CD4-positive, CD25-positive, alpha-beta regulatory T cell (primary cell): Measurements from ENCODE around the gene AOPEP. TPM values are rescaled to one million over a fixed set of nuclear protein-coding genes. Genes with fewer than 3 reads are reported as not detected.
A peak's percentile ranks its signal among the peaks of the same experiment; 100 is the strongest.

Source experiments
- ATAC-seq, 2 donors: fragments of 150-1000 bp; cut with Tn5 transposase; one replicate each; pipeline ENCODE4 v1.10.0; 2021; ENCODE audit warnings: low read depth in 2 of 2, moderate number of reproducible peaks in 2 of 2, moderate library complexity in 1 of 2
- DNase-seq, 3 donors: peaks; one replicate each; pipeline versions ENCODE4 v3.0.0 to v3.0.0-alpha.2; 2012 to 2022; ENCODE audit warnings: mixed read lengths in 1 of 3
- H3K27ac ChIP-seq: one replicate; pipeline ENCODE4 v1.7.0; 2013; ENCODE audit warnings: mild to moderate bottlenecking, low read length; ENCODE audit not compliant: insufficient read depth, poor library complexity, severe bottlenecking
- H3K27me3 ChIP-seq: one replicate; pipeline ENCODE4 v1.7.0; 2013; ENCODE audit warnings: low read length; ENCODE audit not compliant: control insufficient read depth, insufficient read depth
- H3K36me3 ChIP-seq: one replicate; pipeline ENCODE4 v1.7.0; 2013; ENCODE audit warnings: mild to moderate bottlenecking, low read length, moderate library complexity; ENCODE audit not compliant: control insufficient read depth, insufficient read depth
- H3K4me1 ChIP-seq: 2 replicates; pipeline ENCODE4 v1.7.0; 2013; ENCODE audit warnings: mild to moderate bottlenecking, low read length; ENCODE audit not compliant: insufficient read depth, control insufficient read depth, poor library complexity, severe bottlenecking
- H3K4me3 ChIP-seq: one replicate; pipeline ENCODE4 v1.7.0; 2013; ENCODE audit warnings: low read depth, mild to moderate bottlenecking, low read length, moderate library complexity
- H3K9me3 ChIP-seq, 2 experiments: 1 replicate in 1 of 2; 2 replicates in 1 of 2; pipeline ENCODE4 v1.7.0; 2013; ENCODE audit warnings: low read length in 2 of 2, mild to moderate bottlenecking in 1 of 2, moderate library complexity in 1 of 2; ENCODE audit not compliant: control insufficient read depth in 2 of 2
- H3K27ac Mint-ChIP-seq, 3 donors: one replicate each; pipeline ENCODE4 v1.8.0; 2020 to 2022; ENCODE audit warnings: mild to moderate bottlenecking in 3 of 3, mixed read lengths in 3 of 3, moderate library complexity in 2 of 3
- H3K27me3 Mint-ChIP-seq: one replicate; pipeline ENCODE4 v1.8.0; 2022; ENCODE audit warnings: mild to moderate bottlenecking, mixed read lengths
- H3K36me3 Mint-ChIP-seq: one replicate; pipeline ENCODE4 v1.8.0; 2020; ENCODE audit warnings: mixed read lengths
- H3K4me1 Mint-ChIP-seq, 4 donors: one replicate each; pipeline ENCODE4 v1.8.0; 2020 to 2022; ENCODE audit warnings: mixed read lengths in 4 of 4, mild to moderate bottlenecking in 1 of 4
- H3K4me3 Mint-ChIP-seq, 4 donors: one replicate each; pipeline ENCODE4 v1.8.0; 2020 to 2022; ENCODE audit warnings: mild to moderate bottlenecking in 4 of 4, mixed read lengths in 4 of 4, moderate library complexity in 3 of 4
- H3K9me3 Mint-ChIP-seq, 7 donors: one replicate each; pipeline ENCODE4 v1.8.0; 2020 to 2022; ENCODE audit warnings: mixed read lengths in 7 of 7, mild to moderate bottlenecking in 3 of 7, moderate library complexity in 2 of 7
- polyA plus RNA-seq, 4 donors: library from polyadenylated mRNA; unstranded; fragments of 300-500 nt; fragmentation: Illumina TruSeq; gene quantifications; one replicate each; pipeline ENCODE4 v1.2.3, GENCODE V29; 2021
- total RNA-seq: library from RNA; stranded (reverse); gene quantifications from one replicate; pipeline ENCODE4 v1.2.3, GENCODE V29; 2022

The AOPEP gene
- total and polyA plus RNA-seq, 5 donors from 2014 or later: 4.6 to 12.9 (median 6.4) TPM

- H3K27me3 Mint-ChIP-seq: no peaks in the 10 kb centered on the region
- Histone ChIP-seq H3K9me3 (no peaks in the 10 kb centered on the region), H3K4me1 (no peaks in the 10 kb centered on the region), H3K4me3 (no peak overlapping the region), H3K27ac (no peak overlapping the region), H3K36me3 (no peaks in the 10 kb centered on the region), H3K27me3 (no peaks in the 10 kb centered on the region)
- H3K9me3 Mint-ChIP-seq: no peaks in the 10 kb centered on the region
- DNase-seq: no peak
- peaks cover 8% of the 10 kb centered on the region for H3K36me3 Mint-ChIP-seq
- H3K4me3 Mint-ChIP-seq: no peak overlapping the region
- H3K4me1 Mint-ChIP-seq: peaks cover 0 to 6% (median 3%) of the 10 kb centered on the region in 4 donors
- H3K27ac Mint-ChIP-seq: peak overlapping the region in 1 of 3 donors; percentile 25
- no peak for ATAC-seq
Measured at GRCh38 chr9:94734054-94734754, 7.7 kb downstream of the AOPEP start.

GRCh38 chr9:94736759-94737158, 10.3 kb downstream of the AOPEP start:
- Histone ChIP-seq H3K36me3 (no peaks in the 10 kb centered on the region), H3K27ac (no peak overlapping the region), H3K9me3 (no peaks in the 10 kb centered on the region), H3K4me1 (no peaks in the 10 kb centered on the region), H3K27me3 (no peaks in the 10 kb centered on the region), H3K4me3 (no peak overlapping the region)
- Mint-ChIP-seq H3K36me3 (peaks cover 8% of the 10 kb centered on the region), H3K27ac (no peak overlapping the region), H3K4me1 (peaks cover under 1 to 11% (median 6%) of the 10 kb centered on the region in 4 donors), H3K4me3 (no peak overlapping the region), H3K27me3 (no peaks in the 10 kb centered on the region), H3K9me3 (no peaks in the 10 kb centered on the region)
- ATAC-seq (no peak), DNase-seq (no peak)

- no peaks in the 10 kb centered on the region for H3K4me1 ChIP-seq
- H3K36me3 Mint-ChIP-seq: peaks cover 20% of the 10 kb centered on the region
- no peak overlapping the region for H3K27ac Mint-ChIP-seq
- H3K9me3 ChIP-seq: no peaks in the 10 kb centered on the region
- no peaks in the 10 kb centered on the region for H3K36me3 ChIP-seq
- H3K27ac ChIP-seq: no peak overlapping the region
- no peak for DNase-seq
- H3K4me3 Mint-ChIP-seq: no peak overlapping the region
- no peaks in the 10 kb centered on the region for H3K27me3 Mint-ChIP-seq
- no peak overlapping the region for H3K4me3 ChIP-seq
- no peaks in the 10 kb centered on the region for H3K27me3 ChIP-seq
- ATAC-seq: no peak
- no peaks in the 10 kb centered on the region for H3K9me3 Mint-ChIP-seq
- H3K4me1 Mint-ChIP-seq: peaks cover 5 to 15% (median 9%) of the 10 kb centered on the region in 4 donors
Measured at GRCh38 chr9:94740145-94740840, 13.8 kb downstream of the AOPEP start.

- Histone ChIP-seq H3K4me1 (no peaks in the 10 kb centered on the region), H3K36me3 (no peaks in the 10 kb centered on the region), H3K4me3 (no peak overlapping the region), H3K27ac (no peak overlapping the region), H3K9me3 (no peaks in the 10 kb centered on the region), H3K27me3 (no peaks in the 10 kb centered on the region)
- ATAC-seq (no peak), DNase-seq (no peak)
- Mint-ChIP-seq H3K36me3 (peaks cover 22% of the 10 kb centered on the region), H3K4me1 (peaks cover 0 to 10% (median 8%) of the 10 kb centered on the region in 4 donors), H3K4me3 (no peak overlapping the region), H3K27me3 (no peaks in the 10 kb centered on the region), H3K27ac (peak overlapping the region in 1 of 3 donors; percentile 45), H3K9me3 (peaks cover 0 to 3% (median 0%) of the 10 kb centered on the region in 7 donors)
Measured at GRCh38 chr9:94741866-94742265, 15.4 kb downstream of the AOPEP start.

GRCh38 chr9:94743035-94743954, 16.8 kb downstream of the AOPEP start:
- H3K4me3 Mint-ChIP-seq: no peak overlapping the region

GRCh38 chr9:94745806-94746540, 19.5 kb downstream of the AOPEP start:
- H3K36me3 Mint-ChIP-seq: peaks cover 40% of the 10 kb centered on the region
- Histone ChIP-seq H3K27me3 (no peaks in the 10 kb centered on the region), H3K9me3 (peaks cover 11 to 17% of the 10 kb centered on the region in 2 experiments), H3K27ac (no peak overlapping the region), H3K36me3 (no peaks in the 10 kb centered on the region), H3K4me3 (no peak overlapping the region), H3K4me1 (no peaks in the 10 kb centered on the region)
- H3K27ac Mint-ChIP-seq: no peak overlapping the region
- no peak overlapping the region for H3K4me3 Mint-ChIP-seq
- peaks cover 0 to 10% (median 2%) of the 10 kb centered on the region in 4 donors for H3K4me1 Mint-ChIP-seq
- DNase-seq (no peak), ATAC-seq (no peak)
- peaks cover 0 to 22% (median 7%) of the 10 kb centered on the region in 7 donors for H3K9me3 Mint-ChIP-seq
- no peaks in the 10 kb centered on the region for H3K27me3 Mint-ChIP-seq

More at GRCh38 chr9:94743035-94743954, 16.8 kb downstream of the AOPEP start:
- Mint-ChIP-seq H3K4me1 (peaks cover 0 to 10% (median 8%) of the 10 kb centered on the region in 4 donors), H3K27ac (no peak overlapping the region), H3K36me3 (peaks cover 26% of the 10 kb centered on the region), H3K27me3 (no peaks in the 10 kb centered on the region), H3K9me3 (peaks cover 0 to 11% (median 2%) of the 10 kb centered on the region in 7 donors)
- H3K4me3 ChIP-seq: no peak overlapping the region
- H3K9me3 ChIP-seq: peaks cover 0 to under 1% of the 10 kb centered on the region in 2 experiments
- H3K27me3 ChIP-seq: no peaks in the 10 kb centered on the region
- no peak for DNase-seq
- no peak for ATAC-seq
- H3K4me1 ChIP-seq: no peaks in the 10 kb centered on the region
- no peak overlapping the region for H3K27ac ChIP-seq
- no peaks in the 10 kb centered on the region for H3K36me3 ChIP-seq
